HepG2 (cell line): ENCODE measurements around the gene PRDM7. TPM values are rescaled to one million over a fixed set of nuclear protein-coding genes. Genes with fewer than 3 reads are reported as not detected.

Experiments used
- AKAP8 ChIP-seq: sonication (generic); formaldehyde crosslinking; IDR thresholded peaks from 2 replicates; pipeline ENCODE4 v1.5.1; 2020; ENCODE audit warnings: mild to moderate bottlenecking, missing genetic modification reagents
- EEA1 ChIP-seq: sonication (generic); formaldehyde crosslinking; IDR thresholded peaks from 2 replicates; pipeline ENCODE4 v1.5.1; 2020; ENCODE audit warnings: mild to moderate bottlenecking, missing genetic modification reagents, borderline replicate concordance
- IRX3 ChIP-seq: sonication (generic); formaldehyde crosslinking; IDR thresholded peaks from 2 replicates; pipeline ENCODE4 v1.8.1; 2023; ENCODE audit warnings: mild to moderate bottlenecking, low read depth, missing genetic modification reagents, borderline replicate concordance
- KAT2B ChIP-seq: fragments of 150-350 bp; IDR thresholded peaks from 2 replicates; pipeline ENCODE4 v1.6.1; 2014; ENCODE audit warnings: low read depth, low read length, borderline replicate concordance
- NFIC ChIP-seq: IDR thresholded peaks from 2 replicates; pipeline ENCODE4 v1.6.1; 2012; ENCODE audit warnings: mild to moderate bottlenecking, low read length, inconsistent platforms
- PHF20 ChIP-seq: sonication (generic); formaldehyde crosslinking; IDR thresholded peaks from 2 replicates; pipeline ENCODE4 v1.5.0; 2020; ENCODE audit warnings: mild to moderate bottlenecking, missing genetic modification reagents
- PRPF4 ChIP-seq: fragments of 200-400 bp; formaldehyde crosslinking; IDR thresholded peaks from 2 replicates; pipeline ENCODE4 v1.6.1; 2016; ENCODE audit warnings: low read length, low read depth; ENCODE audit not compliant: poor library complexity, severe bottlenecking
- RARA ChIP-seq: IDR thresholded peaks from 2 replicates; pipeline ENCODE4 v1.6.1; 2016; ENCODE audit warnings: missing genetic modification reagents, missing compliant biosample characterization
- SRF ChIP-seq: IDR thresholded peaks from 2 replicates; pipeline ENCODE4 v1.6.1; 2011; ENCODE audit warnings: mild to moderate bottlenecking, low read depth, low read length, moderate library complexity
- TEAD2 ChIP-seq: sonication (generic); formaldehyde crosslinking; IDR thresholded peaks from 2 replicates; pipeline ENCODE4 v1.9.0; 2021; ENCODE audit warnings: missing genetic modification reagents
- TRIM24 ChIP-seq: sonication (generic); formaldehyde crosslinking; IDR thresholded peaks from 2 replicates; pipeline ENCODE4 v1.8.0; 2022; ENCODE audit warnings: mild to moderate bottlenecking, missing genetic modification reagents
- ZFP62 ChIP-seq: sonication (generic); formaldehyde crosslinking; IDR thresholded peaks from 2 replicates; pipeline ENCODE4 v1.4.0; 2020; ENCODE audit warnings: missing genetic modification reagents
- ZNF121 ChIP-seq: sonication (generic); formaldehyde crosslinking; IDR thresholded peaks from 2 replicates; pipeline ENCODE4 v1.5.0; 2020; ENCODE audit warnings: mild to moderate bottlenecking, missing genetic modification reagents
- ZNF180 ChIP-seq: sonication (generic); formaldehyde crosslinking; IDR thresholded peaks from 2 replicates; pipeline ENCODE4 v1.4.0; 2020; ENCODE audit warnings: low read depth, missing genetic modification reagents, borderline replicate concordance
- ZNF367 ChIP-seq: sonication (generic); formaldehyde crosslinking; IDR thresholded peaks from 2 replicates; pipeline ENCODE4 v1.4.0; 2020; ENCODE audit warnings: missing genetic modification reagents, borderline replicate concordance
- ZNF547 ChIP-seq: sonication (generic); formaldehyde crosslinking; IDR thresholded peaks from 2 replicates; pipeline ENCODE4 v1.5.1; 2020; ENCODE audit warnings: mild to moderate bottlenecking, missing genetic modification reagents
- ZNF749 ChIP-seq: sonication (generic); formaldehyde crosslinking; IDR thresholded peaks from 2 replicates; pipeline ENCODE4 v1.8.0; 2022; ENCODE audit warnings: mild to moderate bottlenecking, missing genetic modification reagents, moderate library complexity, borderline replicate concordance
- ZNF83 ChIP-seq: sonication (generic); formaldehyde crosslinking; IDR thresholded peaks from 2 replicates; pipeline ENCODE4 v1.4.0; 2020; ENCODE audit warnings: missing genetic modification reagents, mild to moderate bottlenecking, borderline replicate concordance
- ZSCAN20 ChIP-seq: sonication (generic); formaldehyde crosslinking; IDR thresholded peaks from 2 replicates; pipeline ENCODE4 v1.4.0; 2020; ENCODE audit warnings: missing genetic modification reagents, mild to moderate bottlenecking, borderline replicate concordance
- polyA plus RNA-seq, 8 experiments: library from polyadenylated mRNA; depleted of rRNA in 3 of 8; stranded (reverse) in 7 of 8; unstranded in 1 of 8; fragments of >200 nt; fragmentation: Illumina TruSeq in 4 of 8; extraction: Trizol in 4 of 8; gene quantifications; 2 replicates each; pipeline versions ENCODE4 v1.2.1 to v1.2.3, GENCODE V29; 2011 to 2016; ENCODE audit warnings: low read depth in 4 of 8, missing spikeins in 1 of 8, mixed read lengths in 1 of 8; ENCODE audit not compliant: insufficient read depth in 1 of 8
- total RNA-seq, 5 experiments: library from RNA; depleted of rRNA; stranded (reverse); fragments of >200 nt; fragmentation: Illumina TruSeq; extraction: Trizol; gene quantifications; 2 replicates each; pipeline ENCODE4 v1.2.3, GENCODE V29; 2016; ENCODE audit warnings: low read depth in 1 of 5
- TF ChIP-seq, protein P1 (sequence below): IDR thresholded peaks from 2 replicates; pipeline ENCODE4 v1.4.0; 2020; ENCODE audit warnings: mild to moderate bottlenecking, missing genetic modification reagents
- TF ChIP-seq, protein P2 (sequence below): sonication (generic); formaldehyde crosslinking; IDR thresholded peaks from 2 replicates; pipeline ENCODE4 v1.5.1; 2020; ENCODE audit warnings: mild to moderate bottlenecking, missing genetic modification reagents, moderate library complexity

PRDM7 gene
- total and polyA plus RNA-seq, 2 of the 13 experiments (the other 11 are each of a cell fraction or from before 2014, with no cell fraction given) = not detected

DNA sequence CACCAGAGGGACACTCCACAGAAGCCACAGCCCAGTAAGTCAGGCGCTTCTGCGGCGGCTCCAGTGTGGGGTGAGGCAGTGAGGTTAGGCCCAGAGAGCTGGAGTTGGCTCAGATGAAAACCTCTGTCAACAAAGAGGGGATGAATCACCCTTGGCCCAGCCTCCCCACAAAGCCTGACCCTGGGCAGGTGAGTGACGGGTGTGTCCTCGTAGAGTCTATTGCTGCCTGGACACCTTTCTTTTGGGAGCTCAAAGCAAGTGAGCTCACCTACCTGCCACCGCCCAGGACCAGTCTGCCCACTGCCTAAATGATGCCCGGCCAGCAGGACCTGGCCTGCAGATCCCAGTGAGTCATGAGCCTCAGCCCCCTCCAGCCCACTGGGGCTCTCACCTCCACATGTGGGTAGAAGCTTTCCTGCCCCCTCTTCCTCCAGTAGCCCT, 33.0 kb downstream of the PRDM7 start (continued):
- TF ChIP-seq ZNF749 (CRISPR knock-in tag) = no peak
- TF ChIP-seq PHF20 (CRISPR knock-in tag) = no peak
- no peak for TF ChIP-seq ZNF83 (CRISPR knock-in tag)
- TF ChIP-seq ZNF547 (CRISPR knock-in tag) = no peak
- TF ChIP-seq ZSCAN20 (CRISPR knock-in tag) = no peak
- 0 out of 2 replicates have a peak, but pooled peaks have one; percentile 11 for TF ChIP-seq RARA (CRISPR knock-in tag)
- no peak for TF ChIP-seq IRX3 (CRISPR knock-in tag)
- TF ChIP-seq KAT2B = no peak
- no peak for TF ChIP-seq NFIC
- peak; percentile 51 for TF ChIP-seq AKAP8 (CRISPR knock-in tag)
- peak; percentile 21 for TF ChIP-seq PRPF4
- no peak for TF ChIP-seq ZFP62
- TF ChIP-seq, protein P1, sequence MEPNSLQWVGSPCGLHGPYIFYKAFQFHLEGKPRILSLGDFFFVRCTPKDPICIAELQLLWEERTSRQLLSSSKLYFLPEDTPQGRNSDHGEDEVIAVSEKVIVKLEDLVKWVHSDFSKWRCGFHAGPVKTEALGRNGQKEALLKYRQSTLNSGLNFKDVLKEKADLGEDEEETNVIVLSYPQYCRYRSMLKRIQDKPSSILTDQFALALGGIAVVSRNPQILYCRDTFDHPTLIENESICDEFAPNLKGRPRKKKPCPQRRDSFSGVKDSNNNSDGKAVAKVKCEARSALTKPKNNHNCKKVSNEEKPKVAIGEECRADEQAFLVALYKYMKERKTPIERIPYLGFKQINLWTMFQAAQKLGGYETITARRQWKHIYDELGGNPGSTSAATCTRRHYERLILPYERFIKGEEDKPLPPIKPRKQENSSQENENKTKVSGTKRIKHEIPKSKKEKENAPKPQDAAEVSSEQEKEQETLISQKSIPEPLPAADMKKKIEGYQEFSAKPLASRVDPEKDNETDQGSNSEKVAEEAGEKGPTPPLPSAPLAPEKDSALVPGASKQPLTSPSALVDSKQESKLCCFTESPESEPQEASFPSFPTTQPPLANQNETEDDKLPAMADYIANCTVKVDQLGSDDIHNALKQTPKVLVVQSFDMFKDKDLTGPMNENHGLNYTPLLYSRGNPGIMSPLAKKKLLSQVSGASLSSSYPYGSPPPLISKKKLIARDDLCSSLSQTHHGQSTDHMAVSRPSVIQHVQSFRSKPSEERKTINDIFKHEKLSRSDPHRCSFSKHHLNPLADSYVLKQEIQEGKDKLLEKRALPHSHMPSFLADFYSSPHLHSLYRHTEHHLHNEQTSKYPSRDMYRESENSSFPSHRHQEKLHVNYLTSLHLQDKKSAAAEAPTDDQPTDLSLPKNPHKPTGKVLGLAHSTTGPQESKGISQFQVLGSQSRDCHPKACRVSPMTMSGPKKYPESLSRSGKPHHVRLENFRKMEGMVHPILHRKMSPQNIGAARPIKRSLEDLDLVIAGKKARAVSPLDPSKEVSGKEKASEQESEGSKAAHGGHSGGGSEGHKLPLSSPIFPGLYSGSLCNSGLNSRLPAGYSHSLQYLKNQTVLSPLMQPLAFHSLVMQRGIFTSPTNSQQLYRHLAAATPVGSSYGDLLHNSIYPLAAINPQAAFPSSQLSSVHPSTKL = peak; percentile 14; the same call in 1 of the 2 replicates
- TF ChIP-seq ZNF180 (CRISPR knock-in tag) = no peak
- no peak for TF ChIP-seq SRF
- TF ChIP-seq EEA1 (CRISPR knock-in tag) = no peak
- no peak for TF ChIP-seq ZNF367 (CRISPR knock-in tag)
- TF ChIP-seq TRIM24 = no peak
- no peak for TF ChIP-seq ZNF121
- TF ChIP-seq, protein P2, sequence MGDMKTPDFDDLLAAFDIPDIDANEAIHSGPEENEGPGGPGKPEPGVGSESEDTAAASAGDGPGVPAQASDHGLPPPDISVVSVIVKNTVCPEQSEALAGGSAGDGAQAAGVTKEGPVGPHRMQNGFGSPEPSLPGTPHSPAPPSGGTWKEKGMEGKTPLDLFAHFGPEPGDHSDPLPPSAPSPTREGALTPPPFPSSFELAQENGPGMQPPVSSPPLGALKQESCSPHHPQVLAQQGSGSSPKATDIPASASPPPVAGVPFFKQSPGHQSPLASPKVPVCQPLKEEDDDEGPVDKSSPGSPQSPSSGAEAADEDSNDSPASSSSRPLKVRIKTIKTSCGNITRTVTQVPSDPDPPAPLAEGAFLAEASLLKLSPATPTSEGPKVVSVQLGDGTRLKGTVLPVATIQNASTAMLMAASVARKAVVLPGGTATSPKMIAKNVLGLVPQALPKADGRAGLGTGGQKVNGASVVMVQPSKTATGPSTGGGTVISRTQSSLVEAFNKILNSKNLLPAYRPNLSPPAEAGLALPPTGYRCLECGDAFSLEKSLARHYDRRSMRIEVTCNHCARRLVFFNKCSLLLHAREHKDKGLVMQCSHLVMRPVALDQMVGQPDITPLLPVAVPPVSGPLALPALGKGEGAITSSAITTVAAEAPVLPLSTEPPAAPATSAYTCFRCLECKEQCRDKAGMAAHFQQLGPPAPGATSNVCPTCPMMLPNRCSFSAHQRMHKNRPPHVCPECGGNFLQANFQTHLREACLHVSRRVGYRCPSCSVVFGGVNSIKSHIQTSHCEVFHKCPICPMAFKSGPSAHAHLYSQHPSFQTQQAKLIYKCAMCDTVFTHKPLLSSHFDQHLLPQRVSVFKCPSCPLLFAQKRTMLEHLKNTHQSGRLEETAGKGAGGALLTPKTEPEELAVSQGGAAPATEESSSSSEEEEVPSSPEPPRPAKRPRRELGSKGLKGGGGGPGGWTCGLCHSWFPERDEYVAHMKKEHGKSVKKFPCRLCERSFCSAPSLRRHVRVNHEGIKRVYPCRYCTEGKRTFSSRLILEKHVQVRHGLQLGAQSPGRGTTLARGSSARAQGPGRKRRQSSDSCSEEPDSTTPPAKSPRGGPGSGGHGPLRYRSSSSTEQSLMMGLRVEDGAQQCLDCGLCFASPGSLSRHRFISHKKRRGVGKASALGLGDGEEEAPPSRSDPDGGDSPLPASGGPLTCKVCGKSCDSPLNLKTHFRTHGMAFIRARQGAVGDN (CRISPR knock-in tag) = peak; percentile 49
- no peak for TF ChIP-seq TEAD2
- TF ChIP-seq, all 625 proteins: peak for 17
